HG03095 (cell line): ENCODE results near the gene PEX1.
"Not testable (repeated sequence)": the region's sequence is repeated elsewhere in the genome, so short reads cannot be mapped to it uniquely, and the experiment has no call there.

Experiments
- ATAC-seq: cut with Tn5 transposase; IDR thresholded peaks from one replicate; pipeline ENCODE4 v1.9.1; 2021; ENCODE audit warnings: moderate library complexity; ENCODE audit not compliant: unreplicated experiment

The PEX1 gene

GRCh38 chr7:92506363-92506762, 22.0 kb downstream of the PEX1 start:
- ATAC-seq, result no peak

GRCh38 chr7:92504563-92504962, 23.8 kb downstream of the PEX1 start:
- ATAC-seq, result no peak

GRCh38 chr7:92503767-92504166, 24.6 kb downstream of the PEX1 start:
- ATAC-seq, result no peak

- no peak for ATAC-seq
Observed at GRCh38 chr7:92498557-92498956, 29.8 kb downstream of the PEX1 start.

- ATAC-seq, result no peak
Observed at GRCh38 chr7:92496876-92497275, 31.4 kb downstream of the PEX1 start.

GRCh38 chr7:92489634-92490033, 38.7 kb downstream of the PEX1 start:
- ATAC-seq, result no peak

GRCh38 chr7:92487804-92488203, 40.5 kb downstream of the PEX1 start:
- no peak for ATAC-seq

GRCh38 chr7:92485974-92486373, 42.3 kb downstream of the PEX1 start:
- no peak for ATAC-seq

GRCh38 chr7:92485267-92485892, 42.9 kb downstream of the PEX1 start:
- ATAC-seq, result no peak

- ATAC-seq, result not testable (repeated sequence)
Observed at GRCh38 chr7:92484226-92484625, 44.1 kb downstream of the PEX1 start.

- not testable (repeated sequence) for ATAC-seq
Observed at GRCh38 chr7:92483624-92484023, 44.7 kb downstream of the PEX1 start.

GRCh38 chr7:92479146-92479545, 49.2 kb downstream of the PEX1 start:
- ATAC-seq, result not testable (repeated sequence)

GRCh38 chr7:92478711-92479110, 49.6 kb downstream of the PEX1 start:
- no peak for ATAC-seq

- ATAC-seq, result no peak
Observed at GRCh38 chr7:92478095-92478494, 50.2 kb downstream of the PEX1 start.

- ATAC-seq, result not testable (repeated sequence)
Observed at GRCh38 chr7:92477681-92478080, 50.6 kb downstream of the PEX1 start, which contains the start of gene ERVW-1. ERVW-1 (minus strand) TSS chr7:92477946; CDS start chr7:92470381, 7,565 bp downstream.

- not testable (repeated sequence) for ATAC-seq
Observed at GRCh38 chr7:92475851-92476590, 52.3 kb downstream of the PEX1 start.

GRCh38 chr7:92475261-92475770, 53.0 kb downstream of the PEX1 start:
- not testable (repeated sequence) for ATAC-seq

GRCh38 chr7:92473989-92474388, 54.3 kb downstream of the PEX1 start:
- not testable (repeated sequence) for ATAC-seq

- not testable (repeated sequence) for ATAC-seq
Observed at GRCh38 chr7:92468589-92468988, 59.7 kb downstream of the PEX1 start.

- ATAC-seq, result no peak
Observed at GRCh38 chr7:92466682-92467081, 61.6 kb downstream of the PEX1 start.

GRCh38 chr7:92464515-92464914, 63.8 kb downstream of the PEX1 start:
- no peak for ATAC-seq

- ATAC-seq, result no peak
Observed at GRCh38 chr7:92462560-92462959, 65.8 kb downstream of the PEX1 start.
